Adrenal gland (tissue), 5 donors: ENCODE measurements around the gene UBAP1L.

ENCODE experiments used
- POLR2A ChIP-seq, 2 donors: fragments of 450-650 bp; IDR thresholded peaks; one replicate each; pipeline ENCODE4 v1.6.1; 2017; ENCODE audit warnings: antibody characterized with exemption in 2 of 2, mild to moderate bottlenecking in 2 of 2, moderate library complexity in 1 of 2
- TF ChIP-seq, protein P1 (sequence below), 6 experiments: fragments of 450-650 bp in 4 of 6; fragments of 200-600 bp in 2 of 6; sonication (generic) in 1 of 6; IDR thresholded peaks; 1 replicate in 5 of 6; 2 replicates in 1 of 6; pipeline versions ENCODE4 v1.5.1 to v1.8.0; 2016 to 2021; ENCODE audit warnings: antibody characterized with exemption in 6 of 6, mild to moderate bottlenecking in 2 of 6, moderate library complexity in 1 of 6
- donor health status: DM: no; HTN: no; CAD: no.

DNA sequence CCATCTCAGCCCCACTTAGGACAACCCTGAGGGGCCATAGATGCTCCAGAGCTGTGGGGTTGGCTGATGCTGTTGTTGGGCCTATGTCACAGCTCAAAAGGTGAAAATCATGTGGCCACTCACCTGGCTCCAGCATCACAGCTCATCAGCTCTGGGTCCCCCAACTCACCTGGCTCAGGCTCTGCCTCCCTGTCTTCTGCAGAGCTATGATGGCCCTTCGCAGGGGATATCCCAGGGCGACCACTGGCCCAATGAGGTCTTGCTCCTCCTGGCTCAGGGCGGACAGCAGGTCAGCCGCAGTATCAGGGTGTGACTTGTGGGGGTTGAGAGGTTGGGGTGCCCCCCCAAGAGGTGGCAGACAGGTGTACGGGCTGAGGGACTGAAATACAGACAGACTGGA, 15.7 kb downstream of the UBAP1L start:
- TF ChIP-seq, protein P1, sequence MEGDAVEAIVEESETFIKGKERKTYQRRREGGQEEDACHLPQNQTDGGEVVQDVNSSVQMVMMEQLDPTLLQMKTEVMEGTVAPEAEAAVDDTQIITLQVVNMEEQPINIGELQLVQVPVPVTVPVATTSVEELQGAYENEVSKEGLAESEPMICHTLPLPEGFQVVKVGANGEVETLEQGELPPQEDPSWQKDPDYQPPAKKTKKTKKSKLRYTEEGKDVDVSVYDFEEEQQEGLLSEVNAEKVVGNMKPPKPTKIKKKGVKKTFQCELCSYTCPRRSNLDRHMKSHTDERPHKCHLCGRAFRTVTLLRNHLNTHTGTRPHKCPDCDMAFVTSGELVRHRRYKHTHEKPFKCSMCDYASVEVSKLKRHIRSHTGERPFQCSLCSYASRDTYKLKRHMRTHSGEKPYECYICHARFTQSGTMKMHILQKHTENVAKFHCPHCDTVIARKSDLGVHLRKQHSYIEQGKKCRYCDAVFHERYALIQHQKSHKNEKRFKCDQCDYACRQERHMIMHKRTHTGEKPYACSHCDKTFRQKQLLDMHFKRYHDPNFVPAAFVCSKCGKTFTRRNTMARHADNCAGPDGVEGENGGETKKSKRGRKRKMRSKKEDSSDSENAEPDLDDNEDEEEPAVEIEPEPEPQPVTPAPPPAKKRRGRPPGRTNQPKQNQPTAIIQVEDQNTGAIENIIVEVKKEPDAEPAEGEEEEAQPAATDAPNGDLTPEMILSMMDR (IDR thresholded peaks at IDR 0.05) = no peak
- TF ChIP-seq POLR2A (IDR thresholded peaks at IDR 0.05) = no peak
